Caco-2 (cell line): ENCODE results near the gene WNT16. TPM values are rescaled to one million over a fixed set of nuclear protein-coding genes. Genes with fewer than 3 reads are reported as not detected.

Source experiments
- BruUV-seq: library from RNA; stranded (reverse); fragments of 400-500 nt; replicated peaks from 2 replicates; lab custom pipeline; 2021; lab: Mats Ljungman, UMichigan
- CTCF ChIA-PET: fragments of 300-600 bp; sonication (Branson Sonifier 250); formaldehyde crosslinking; loops from one replicate; lab custom pipeline; 2022; ENCODE audit warnings: antibody characterized with exemption; lab: Charles Lee
- POLR2A ChIA-PET: fragments of 300-600 bp; sonication (Branson Sonifier 250); formaldehyde crosslinking; loops from one replicate; lab custom pipeline; 2022; ENCODE audit warnings: antibody characterized with exemption; lab: Charles Lee
- DNase-seq, 2 experiments: peaks; one replicate each; pipeline versions ENCODE4 v3.0.0 to v3.0.0-alpha.2; 2020 to 2022
- H3K27me3 ChIP-seq: replicated peaks from 2 replicates; pipeline ENCODE4 v1.6.0; 2011; ENCODE audit warnings: low read length; ENCODE audit not compliant: control insufficient read depth, insufficient read depth
- H3K36me3 ChIP-seq: 2 replicates; pipeline ENCODE4 v1.5.1; 2011; ENCODE audit warnings: low read length; ENCODE audit not compliant: control insufficient read depth, insufficient read depth
- H3K4me1 ChIP-seq: fragments of 250-450 bp; sonication (Bioruptor Pico); 2 replicates; pipeline ENCODE4 v1.5.1; 2020; ENCODE audit warnings: mild to moderate bottlenecking
- H3K4me3 ChIP-seq: 2 replicates; pipeline ENCODE4 v1.5.1; 2011; ENCODE audit warnings: low read depth, mild to moderate bottlenecking, control low read depth, low read length
- H3K9me3 ChIP-seq: fragments of 250-450 bp; sonication (Bioruptor Pico); 2 replicates; pipeline ENCODE4 v1.5.1; 2020; ENCODE audit warnings: mild to moderate bottlenecking, moderate library complexity
- H3K27ac Mint-ChIP-seq: one replicate; pipeline ENCODE4 v1.8.0; 2022; ENCODE audit warnings: mixed read lengths; ENCODE audit not compliant: unreplicated experiment
- H3K27me3 Mint-ChIP-seq: one replicate; pipeline ENCODE4 v1.8.0; 2022; ENCODE audit warnings: mixed read lengths; ENCODE audit not compliant: insufficient read depth, unreplicated experiment
- H3K36me3 Mint-ChIP-seq: one replicate; pipeline ENCODE4 v1.8.0; 2022; ENCODE audit warnings: mild to moderate bottlenecking, mixed read lengths; ENCODE audit not compliant: insufficient read depth, unreplicated experiment
- H3K4me1 Mint-ChIP-seq: one replicate; pipeline ENCODE4 v1.8.0; 2022; ENCODE audit warnings: low read depth, mixed read lengths; ENCODE audit not compliant: unreplicated experiment
- H3K4me3 Mint-ChIP-seq: one replicate; pipeline ENCODE4 v1.8.0; 2022; ENCODE audit warnings: mild to moderate bottlenecking, moderate library complexity, mixed read lengths; ENCODE audit not compliant: unreplicated experiment
- H3K9me3 Mint-ChIP-seq: one replicate; pipeline ENCODE4 v1.8.0; 2022; ENCODE audit warnings: mixed read lengths; ENCODE audit not compliant: unreplicated experiment
- CTCF ChIP-seq, 2 experiments: fragments of 200-600 bp in 1 of 2; IDR thresholded peaks; 1 replicate in 1 of 2; 2 replicates in 1 of 2; pipeline versions ENCODE4 v1.5.1 to v1.8.0; 2011 to 2022; ENCODE audit warnings: antibody characterized with exemption in 1 of 2, control low read depth in 1 of 2, inconsistent platforms in 1 of 2, low read depth in 1 of 2, low read length in 1 of 2, mild to moderate bottlenecking in 1 of 2, moderate library complexity in 1 of 2; ENCODE audit not compliant: insufficient read depth in 1 of 2, severe bottlenecking in 1 of 2, unreplicated experiment in 1 of 2
- intact Hi-C: fragments of 100-400 bp; cut with micrococcal nuclease; formaldehyde crosslinking; loops from one replicate; pipeline ENCODE4 v1.10.0; 2022; ENCODE audit not compliant: unreplicated experiment
- total RNA-seq: library from RNA; stranded (reverse); gene quantifications from 2 replicates; pipeline ENCODE4 v1.2.3, GENCODE V29; 2022

The WNT16 gene
- total RNA-seq, 1 experiment from 2014 or later = not detected

GRCh38 chr7:121388950-121389349, 60.1 kb downstream of the WNT16 start:
- peaks cover 9% of the 10 kb centered on the region; the same call in 1 of the 2 replicates for H3K4me1 ChIP-seq
- H3K9me3 ChIP-seq = no peaks in the 10 kb centered on the region
- CTCF ChIA-PET = no interaction called here
- Mint-ChIP-seq H3K36me3 (peaks cover 16% of the 10 kb centered on the region), H3K4me1 (peaks cover 6% of the 10 kb centered on the region), H3K27ac (no peak overlapping the region), H3K27me3 (no peaks in the 10 kb centered on the region), H3K4me3 (no peak overlapping the region), H3K9me3 (no peaks in the 10 kb centered on the region)
- H3K27me3 ChIP-seq = no peaks in the 10 kb centered on the region
- TF ChIP-seq CTCF (IDR thresholded peaks at IDR 0.05; ENCODE audit: insufficient read depth in 1 of 2, low read depth in 1 of 2, low read length in 1 of 2, severe bottlenecking in 1 of 2, unreplicated experiment in 1 of 2) = no peak
- no peaks in the 10 kb centered on the region for H3K36me3 ChIP-seq
- POLR2A ChIA-PET = no interaction called here
- no peak overlapping the region for H3K4me3 ChIP-seq
- intact Hi-C loops = no loop called here
- BruUV-seq = no TSS peak
- DNase-seq = no peak

GRCh38 chr7:121390109-121390508, 61.3 kb downstream of the WNT16 start:
- Histone ChIP-seq H3K36me3 (no peaks in the 10 kb centered on the region), H3K9me3 (no peaks in the 10 kb centered on the region), H3K4me1 (peaks cover 19% of the 10 kb centered on the region), H3K4me3 (no peak overlapping the region), H3K27me3 (no peaks in the 10 kb centered on the region)
- no peak for TF ChIP-seq CTCF (IDR thresholded peaks at IDR 0.05; ENCODE audit: insufficient read depth in 1 of 2, low read depth in 1 of 2, low read length in 1 of 2, severe bottlenecking in 1 of 2, unreplicated experiment in 1 of 2)
- no peak overlapping the region for H3K27ac Mint-ChIP-seq
- intact Hi-C loops = no loop called here
- H3K36me3 Mint-ChIP-seq = peaks cover 16% of the 10 kb centered on the region
- H3K4me3 Mint-ChIP-seq = no peak overlapping the region
- POLR2A ChIA-PET = no interaction called here
- CTCF ChIA-PET = no interaction called here
- no peaks in the 10 kb centered on the region for H3K27me3 Mint-ChIP-seq
- DNase-seq = no peak
- no TSS peak for BruUV-seq
- H3K9me3 Mint-ChIP-seq = no peaks in the 10 kb centered on the region
- no peaks in the 10 kb centered on the region for H3K4me1 Mint-ChIP-seq

GRCh38 chr7:121390617-121391016, 61.8 kb downstream of the WNT16 start:
- Histone ChIP-seq H3K4me1 (peaks cover 14% of the 10 kb centered on the region), H3K36me3 (no peaks in the 10 kb centered on the region), H3K4me3 (no peak overlapping the region), H3K27me3 (no peaks in the 10 kb centered on the region), H3K9me3 (no peaks in the 10 kb centered on the region)
- Mint-ChIP-seq H3K9me3 (no peaks in the 10 kb centered on the region), H3K36me3 (peaks cover 16% of the 10 kb centered on the region), H3K27ac (no peak overlapping the region), H3K4me3 (no peak overlapping the region), H3K27me3 (no peaks in the 10 kb centered on the region), H3K4me1 (no peaks in the 10 kb centered on the region)
- ChIA-PET POLR2A (no interaction called here), CTCF (no interaction called here)
- DNase-seq = no peak
- intact Hi-C loops = no loop called here
- TF ChIP-seq CTCF (IDR thresholded peaks at IDR 0.05; ENCODE audit: insufficient read depth in 1 of 2, low read depth in 1 of 2, low read length in 1 of 2, severe bottlenecking in 1 of 2, unreplicated experiment in 1 of 2) = no peak
- BruUV-seq = no TSS peak

Other genes with a start within 250 kb of the WNT16 start
- 40.2 and 40.5 TPM in 2 replicates for gene FAM3C, start 67.3 kb downstream of the WNT16 start, total RNA-seq